HG03521 (cell line): ENCODE measurements around the gene RIMBP2.
"Not testable (repeated sequence)": the region's sequence is repeated elsewhere in the genome, so short reads cannot be mapped to it uniquely, and the experiment has no call there.

Experiments
- ATAC-seq: cut with Tn5 transposase; IDR thresholded peaks from one replicate; pipeline ENCODE4 v1.9.1; 2021; ENCODE audit warnings: mild to moderate bottlenecking, moderate library complexity; ENCODE audit not compliant: unreplicated experiment

The RIMBP2 gene

GRCh38 chr12:130715998-130716968 lies at the start of gene RIMBP2:
TSS of gene RIMBP2 (minus strand) at chr12:130716299. CDS start at chr12:130479013, 237,286 bp downstream.
- ATAC-seq = no peak

- no peak for ATAC-seq
Observed at GRCh38 chr12:130765186-130765659, 49.1 kb upstream of the RIMBP2 start.

- ATAC-seq = no peak
Observed at GRCh38 chr12:130764475-130765185, 48.5 kb upstream of the RIMBP2 start.

- no peak for ATAC-seq
Observed at GRCh38 chr12:130764073-130764472, 48.0 kb upstream of the RIMBP2 start.

GRCh38 chr12:130762319-130762675 lies 46.2 kb upstream of the RIMBP2 start:
- ATAC-seq = no peak

GRCh38 chr12:130761537-130762318 lies 45.6 kb upstream of the RIMBP2 start:
- no peak for ATAC-seq

GRCh38 chr12:130754234-130754901 lies 38.3 kb upstream of the RIMBP2 start:
- ATAC-seq = no peak

GRCh38 chr12:130752692-130753230 lies 36.7 kb upstream of the RIMBP2 start:
- no peak for ATAC-seq

- ATAC-seq = not testable (repeated sequence)
Observed at GRCh38 chr12:130752037-130752436, 35.9 kb upstream of the RIMBP2 start.

- ATAC-seq = no peak
Observed at GRCh38 chr12:130748786-130749185, 32.7 kb upstream of the RIMBP2 start.

- peak; percentile 71 for ATAC-seq
Observed at GRCh38 chr12:130747867-130748740, 32.0 kb upstream of the RIMBP2 start.

GRCh38 chr12:130746546-130746945 lies 30.4 kb upstream of the RIMBP2 start:
- no peak for ATAC-seq

- ATAC-seq = no peak
Observed at GRCh38 chr12:130745921-130746320, 29.8 kb upstream of the RIMBP2 start.

GRCh38 chr12:130744274-130744673 lies 28.2 kb upstream of the RIMBP2 start:
- ATAC-seq = no peak

GRCh38 chr12:130743606-130744005 lies 27.5 kb upstream of the RIMBP2 start:
- no peak for ATAC-seq

- ATAC-seq = no peak
Observed at GRCh38 chr12:130743176-130743575, 27.1 kb upstream of the RIMBP2 start.

- ATAC-seq = no peak
Observed at GRCh38 chr12:130742716-130743115, 26.6 kb upstream of the RIMBP2 start.

- ATAC-seq = no peak
Observed at GRCh38 chr12:130742112-130742511, 26.0 kb upstream of the RIMBP2 start.

- ATAC-seq = no peak
Observed at GRCh38 chr12:130739571-130739970, 23.5 kb upstream of the RIMBP2 start.
